Hippocampal formation (tissue), 2 donors: ENCODE data around the gene PRKAR1A.
A peak's percentile ranks its signal among the peaks of the same experiment; 100 is the strongest.

ENCODE experiments used
- DNase-seq, 2 donors: peaks; one replicate each; lab custom pipeline; 2025; lab: John Stamatoyannopoulos, UW

PRKAR1A gene

GRCh38 chr17:68600067-68600930 lies 88.1 kb downstream of the PRKAR1A start:
- DNase-seq: peak in 1 of 2 donors; percentile 8
